ENCODE results near the gene CDC20B.

The CDC20B gene

GRCh38 chr5:55220433-55221185 is 47.6 kb upstream of the CDC20B start:
- TF ChIP-seq ZNF596 (tag by site-specific recombination; IDR thresholded peaks at IDR 0.05) (no peak), ZNF239 (tag by site-specific recombination; IDR thresholded peaks at IDR 0.05) (no peak), ZNF394 (tag by site-specific recombination; IDR thresholded peaks at IDR 0.05; ENCODE audit: borderline replicate concordance) (no peak), ZBTB11 (tag by site-specific recombination; conservative IDR thresholded peaks at IDR 0.05; ENCODE audit: low read depth) (no peak), ZSCAN23 (tag by site-specific recombination; IDR thresholded peaks at IDR 0.05) (no peak), ZBTB21 (tag by site-specific recombination; IDR thresholded peaks at IDR 0.05) (no peak), ZNF777 (tag by site-specific recombination; IDR thresholded peaks at IDR 0.05; ENCODE audit: borderline replicate concordance) (no peak), SALL2 (tag by site-specific recombination; IDR thresholded peaks at IDR 0.05; ENCODE audit: borderline replicate concordance) (no peak), ZNF518A (tag by site-specific recombination; conservative IDR thresholded peaks at IDR 0.05; ENCODE audit: low read depth) (no peak)
- TF ChIP-seq, protein P1, sequence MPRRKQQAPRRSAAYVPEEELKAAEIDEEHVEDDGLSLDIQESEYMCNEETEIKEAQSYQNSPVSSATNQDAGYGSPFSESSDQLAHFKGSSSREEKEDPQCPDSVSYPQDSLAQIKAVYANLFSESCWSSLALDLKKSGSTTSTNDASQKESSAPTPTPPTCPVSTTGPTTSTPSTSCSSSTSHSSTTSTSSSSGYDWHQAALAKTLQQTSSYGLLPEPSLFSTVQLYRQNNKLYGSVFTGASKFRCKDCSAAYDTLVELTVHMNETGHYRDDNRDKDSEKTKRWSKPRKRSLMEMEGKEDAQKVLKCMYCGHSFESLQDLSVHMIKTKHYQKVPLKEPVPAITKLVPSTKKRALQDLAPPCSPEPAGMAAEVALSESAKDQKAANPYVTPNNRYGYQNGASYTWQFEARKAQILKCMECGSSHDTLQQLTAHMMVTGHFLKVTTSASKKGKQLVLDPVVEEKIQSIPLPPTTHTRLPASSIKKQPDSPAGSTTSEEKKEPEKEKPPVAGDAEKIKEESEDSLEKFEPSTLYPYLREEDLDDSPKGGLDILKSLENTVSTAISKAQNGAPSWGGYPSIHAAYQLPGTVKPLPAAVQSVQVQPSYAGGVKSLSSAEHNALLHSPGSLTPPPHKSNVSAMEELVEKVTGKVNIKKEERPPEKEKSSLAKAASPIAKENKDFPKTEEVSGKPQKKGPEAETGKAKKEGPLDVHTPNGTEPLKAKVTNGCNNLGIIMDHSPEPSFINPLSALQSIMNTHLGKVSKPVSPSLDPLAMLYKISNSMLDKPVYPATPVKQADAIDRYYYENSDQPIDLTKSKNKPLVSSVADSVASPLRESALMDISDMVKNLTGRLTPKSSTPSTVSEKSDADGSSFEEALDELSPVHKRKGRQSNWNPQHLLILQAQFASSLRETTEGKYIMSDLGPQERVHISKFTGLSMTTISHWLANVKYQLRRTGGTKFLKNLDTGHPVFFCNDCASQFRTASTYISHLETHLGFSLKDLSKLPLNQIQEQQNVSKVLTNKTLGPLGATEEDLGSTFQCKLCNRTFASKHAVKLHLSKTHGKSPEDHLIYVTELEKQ (tag by site-specific recombination; IDR thresholded peaks at IDR 0.05; ENCODE audit: borderline replicate concordance) = no peak
- TF ChIP-seq, protein P2, sequence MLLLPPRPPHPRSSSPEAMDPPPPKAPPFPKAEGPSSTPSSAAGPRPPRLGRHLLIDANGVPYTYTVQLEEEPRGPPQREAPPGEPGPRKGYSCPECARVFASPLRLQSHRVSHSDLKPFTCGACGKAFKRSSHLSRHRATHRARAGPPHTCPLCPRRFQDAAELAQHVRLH (tag by site-specific recombination; IDR thresholded peaks at IDR 0.05) = no peak
- no peaks in the 10 kb centered on the region for H3K4me1 ChIP-seq (ENCODE audit: control insufficient read depth, insufficient read depth, low read length)
- H3K27ac ChIP-seq (ENCODE audit: extremely low read depth, low read depth, low read length) = no peak overlapping the region
- H3K9me3 ChIP-seq (ENCODE audit: control insufficient read depth, insufficient read depth, low read depth, low read length) = no peaks in the 10 kb centered on the region
- H3K36me3 ChIP-seq (ENCODE audit: control insufficient read depth in 2 of 2, insufficient read depth in 1 of 2, low read length in 2 of 2) = peaks cover 0 to 21% of the 10 kb centered on the region in 2 experiments; a peak in 1 of 3 replicates
- POLR2A ChIA-PET = no interaction called here
- CTCF ChIA-PET = interaction anchor here (0.6 kb wide), 1 partner anchor 8 kb away, joined by 3 read pairs; no protein-coding TSS in a partner anchor
- no peak overlapping the region for H3K4me3 ChIP-seq (ENCODE audit: low read depth, low read length)
